Measurements from ENCODE around the gene PNP. TPM values are rescaled to one million over a fixed set of nuclear protein-coding genes. Genes with fewer than 3 reads are reported as not detected.
"Not testable (repeated sequence)": the region's sequence is repeated elsewhere in the genome, so short reads cannot be mapped to it uniquely, and the experiment has no call there.

Gene PNP
- total and polyA plus RNA-seq, 8 donors: 11.3 to 125 (median 46.4) TPM

GRCh38 chr14:20501346-20501745 is 32.1 kb downstream of the PNP start:
- Histone ChIP-seq H3K27ac (no peak overlapping the region), H3K27me3 (no peaks in the 10 kb centered on the region), H3K4me1 (no peaks in the 10 kb centered on the region), H3K36me3 (no peaks in the 10 kb centered on the region), H3K4me3 (no peak overlapping the region), H3K9me3 (no peaks in the 10 kb centered on the region)
- 95 to 100% (median 97%) methylated on average over 2 of the region's 2 CpGs for WGBS, 5 donors
- intact Hi-C loops (cut with DNase I; ENCODE audit: low total_unique reads): no loop called here
- DNase-seq: no peak
- TF ChIP-seq POLR2AphosphoS5 (IDR thresholded peaks at IDR 0.05) (no peak), EP300 (IDR thresholded peaks at IDR 0.05) (no peak), POLR2A (IDR thresholded peaks at IDR 0.05) (no peak)
- TF ChIP-seq, protein P1, sequence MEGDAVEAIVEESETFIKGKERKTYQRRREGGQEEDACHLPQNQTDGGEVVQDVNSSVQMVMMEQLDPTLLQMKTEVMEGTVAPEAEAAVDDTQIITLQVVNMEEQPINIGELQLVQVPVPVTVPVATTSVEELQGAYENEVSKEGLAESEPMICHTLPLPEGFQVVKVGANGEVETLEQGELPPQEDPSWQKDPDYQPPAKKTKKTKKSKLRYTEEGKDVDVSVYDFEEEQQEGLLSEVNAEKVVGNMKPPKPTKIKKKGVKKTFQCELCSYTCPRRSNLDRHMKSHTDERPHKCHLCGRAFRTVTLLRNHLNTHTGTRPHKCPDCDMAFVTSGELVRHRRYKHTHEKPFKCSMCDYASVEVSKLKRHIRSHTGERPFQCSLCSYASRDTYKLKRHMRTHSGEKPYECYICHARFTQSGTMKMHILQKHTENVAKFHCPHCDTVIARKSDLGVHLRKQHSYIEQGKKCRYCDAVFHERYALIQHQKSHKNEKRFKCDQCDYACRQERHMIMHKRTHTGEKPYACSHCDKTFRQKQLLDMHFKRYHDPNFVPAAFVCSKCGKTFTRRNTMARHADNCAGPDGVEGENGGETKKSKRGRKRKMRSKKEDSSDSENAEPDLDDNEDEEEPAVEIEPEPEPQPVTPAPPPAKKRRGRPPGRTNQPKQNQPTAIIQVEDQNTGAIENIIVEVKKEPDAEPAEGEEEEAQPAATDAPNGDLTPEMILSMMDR (IDR thresholded peaks at IDR 0.05): no peak

- no peak overlapping the region for H3K27ac ChIP-seq
- intact Hi-C loops (cut with DNase I; ENCODE audit: low total_unique reads): no loop called here
Observed at GRCh38 chr14:20503898-20504297, 34.7 kb downstream of the PNP start.

GRCh38 chr14:20506276-20506675 is 37.1 kb downstream of the PNP start:
- H3K4me1 ChIP-seq; H3K9me3 ChIP-seq; H3K27me3 ChIP-seq; DNase-seq; H3K27ac ChIP-seq; H3K4me3 ChIP-seq; intact Hi-C loops (cut with DNase I; ENCODE audit: low total_unique reads); H3K36me3 ChIP-seq: not testable (repeated sequence)
- WGBS, 5 donors: 87 to 100% (median 98%) methylated on average over 3 to 17 of the region's 30 CpGs; no CpG with 5 or more reads in 2 of the 5 donors

More at GRCh38 chr14:20503898-20504297, 34.7 kb downstream of the PNP start:
- no peaks in the 10 kb centered on the region for H3K36me3 ChIP-seq
- TF ChIP-seq, protein P1 (IDR thresholded peaks at IDR 0.05): no peak
- TF ChIP-seq POLR2A (IDR thresholded peaks at IDR 0.05) (no peak), POLR2AphosphoS5 (IDR thresholded peaks at IDR 0.05) (no peak), EP300 (IDR thresholded peaks at IDR 0.05) (no peak)
- no peaks in the 10 kb centered on the region for H3K9me3 ChIP-seq
- H3K4me3 ChIP-seq: no peak overlapping the region
- no peaks in the 10 kb centered on the region for H3K4me1 ChIP-seq
- DNase-seq: peak in 1 of 2 donors; percentile 16
- no peaks in the 10 kb centered on the region for H3K27me3 ChIP-seq
- 20 to 45% (median 30%) methylated on average over 6 of the region's 6 CpGs for WGBS, 5 donors

- intact Hi-C loops (cut with DNase I; ENCODE audit: low total_unique reads); DNase-seq; H3K9me3 ChIP-seq; H3K36me3 ChIP-seq; H3K4me1 ChIP-seq; H3K4me3 ChIP-seq; H3K27ac ChIP-seq; H3K27me3 ChIP-seq: not testable (repeated sequence)
- no CpG with 5 or more reads among the region's 30 CpGs for WGBS, 5 donors
Observed at GRCh38 chr14:20506752-20507151, 37.5 kb downstream of the PNP start.

GRCh38 chr14:20507537-20507936 is 38.3 kb downstream of the PNP start:
- intact Hi-C loops (cut with DNase I; ENCODE audit: low total_unique reads); H3K4me1 ChIP-seq; H3K4me3 ChIP-seq; DNase-seq; H3K27me3 ChIP-seq; H3K9me3 ChIP-seq; H3K27ac ChIP-seq; H3K36me3 ChIP-seq: not testable (repeated sequence)
- 83 to 86% (median 84%) methylated on average over 2 to 3 of the region's 3 CpGs for WGBS, 5 donors

DNA sequence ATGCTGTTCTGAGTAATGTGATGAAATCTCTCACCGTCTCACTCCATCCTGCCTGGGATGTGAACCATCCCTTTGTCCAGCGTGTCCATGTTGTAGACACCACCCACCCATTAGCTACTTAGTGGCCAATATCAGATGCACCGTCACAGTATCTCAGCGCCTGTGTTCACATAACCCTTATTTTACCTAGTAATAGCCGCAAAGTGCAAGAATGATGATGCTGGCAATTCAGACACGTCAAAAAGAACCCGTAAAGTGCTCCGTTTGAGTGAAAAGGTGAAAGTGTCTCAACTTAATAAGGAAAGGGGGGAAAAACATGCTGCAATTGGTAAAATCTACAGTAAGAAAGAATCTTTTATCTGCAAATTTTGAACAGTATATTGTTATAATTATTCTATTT is 39.2 kb downstream of the PNP start:
- H3K4me1 ChIP-seq: no peaks in the 10 kb centered on the region
- no peak overlapping the region for H3K27ac ChIP-seq
- intact Hi-C loops (cut with DNase I; ENCODE audit: low total_unique reads): no loop called here
- no peaks in the 10 kb centered on the region for H3K9me3 ChIP-seq
- H3K27me3 ChIP-seq: no peaks in the 10 kb centered on the region
- TF ChIP-seq POLR2A (IDR thresholded peaks at IDR 0.05) (no peak), POLR2AphosphoS5 (IDR thresholded peaks at IDR 0.05) (no peak), EP300 (IDR thresholded peaks at IDR 0.05) (no peak)
- TF ChIP-seq, protein P1 (IDR thresholded peaks at IDR 0.05): no peak
- no peak for DNase-seq
- no peak overlapping the region for H3K4me3 ChIP-seq
- no peaks in the 10 kb centered on the region for H3K36me3 ChIP-seq
- 86 to 93% (median 92%) methylated on average over 8 of the region's 8 CpGs for WGBS, 5 donors

Measured in stomach (tissue), 9 donors.